Renal pelvis (tissue), 4 donors: ENCODE results near the gene NFU1. TPM values are rescaled to one million over a fixed set of nuclear protein-coding genes. Genes with fewer than 3 reads are reported as not detected.
A peak's percentile ranks its signal among the peaks of the same experiment; 100 is the strongest.

Experiments
- DNase-seq: peaks from one replicate; pipeline ENCODE4 v3.0.0-alpha.2; 2013
- polyA plus RNA-seq, 3 donors: library from polyadenylated mRNA; unstranded; fragments of 120-200 nt; gene quantifications; one replicate each; pipeline ENCODE4 v1.2.1, GENCODE V29; 2013; ENCODE audit not compliant: insufficient read length in 3 of 3

The NFU1 gene
- polyA plus RNA-seq, 3 donors, result 54.7 to 60.5 (median 58.8) TPM

DNA sequence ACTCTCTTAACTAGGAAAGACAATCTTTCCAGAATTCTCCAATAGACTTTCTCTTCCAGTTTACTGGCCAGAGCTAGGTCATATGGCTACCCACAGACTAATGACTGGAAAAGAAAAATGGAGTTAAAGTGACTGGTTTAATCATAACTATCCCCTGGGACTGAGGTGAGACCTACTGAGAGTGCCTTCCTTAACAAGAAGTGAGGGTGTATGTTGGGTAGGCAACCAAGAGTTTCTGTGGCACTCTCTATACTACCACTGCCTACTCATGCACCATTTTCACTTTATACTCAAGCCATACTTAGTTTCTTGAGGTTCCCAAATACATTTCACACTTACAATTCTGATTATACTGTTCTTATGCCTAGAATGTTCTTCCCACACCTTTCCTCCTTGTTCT lies 43.3 kb downstream of the NFU1 start:
- DNase-seq, result no peak

DNA sequence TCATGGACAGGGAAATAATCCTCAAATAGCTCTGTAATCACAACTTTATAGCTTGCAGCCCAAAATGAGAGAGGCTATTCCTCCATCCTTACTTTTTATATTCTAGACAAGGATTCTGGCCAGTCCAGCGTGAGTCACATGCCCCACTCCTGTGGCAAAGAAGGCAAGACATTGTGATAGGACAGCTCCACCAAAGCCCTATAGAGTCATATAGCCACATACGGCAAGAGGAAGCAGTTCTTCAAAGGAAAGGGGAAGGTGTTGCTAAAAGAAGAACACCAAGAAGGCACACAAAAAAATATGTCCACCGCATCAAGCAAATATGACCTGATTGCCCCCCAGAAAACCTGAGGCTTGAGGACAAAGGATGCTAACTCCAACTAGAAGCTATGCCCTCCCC lies 46.8 kb downstream of the NFU1 start:
- DNase-seq, result no peak

DNA sequence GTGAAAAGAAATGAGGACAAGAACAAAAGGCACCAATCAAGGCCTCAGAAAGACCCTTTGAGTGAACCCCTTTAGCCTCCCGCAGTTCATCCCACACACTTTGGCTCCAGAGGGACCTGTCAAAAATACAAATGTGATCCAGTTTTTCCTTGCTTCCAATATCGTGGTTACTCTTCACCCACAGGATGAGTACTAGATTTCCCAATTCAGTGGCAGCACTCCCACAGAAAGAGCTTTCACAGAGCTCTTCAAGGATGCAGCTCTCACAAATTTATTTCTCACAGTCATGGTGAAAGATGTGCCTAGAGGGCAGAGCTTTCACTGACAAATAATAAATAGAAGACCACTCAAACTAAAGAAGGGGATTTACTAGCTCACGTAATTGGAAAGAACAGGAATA lies 47.2 kb downstream of the NFU1 start:
- DNase-seq, result no peak

DNA sequence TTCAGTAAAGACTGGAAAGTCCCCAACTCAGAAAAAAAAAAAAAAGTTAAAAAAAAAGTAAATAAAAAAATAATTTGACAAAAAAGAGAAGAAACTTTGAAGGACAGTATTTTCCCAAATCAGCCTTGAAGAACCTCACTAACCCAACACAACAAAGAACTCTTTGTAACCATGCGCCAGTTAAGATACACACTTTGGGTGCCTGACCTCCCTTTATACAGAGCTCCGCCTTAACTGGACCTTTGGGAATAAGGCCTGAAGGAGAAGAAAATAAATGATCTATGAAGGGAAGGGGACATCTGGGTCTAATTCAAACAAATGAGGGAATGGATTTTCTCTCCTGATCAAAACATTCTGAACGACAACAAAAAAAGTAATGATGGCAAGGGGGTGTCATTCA lies 48.0 kb downstream of the NFU1 start:
- no peak for DNase-seq

DNA sequence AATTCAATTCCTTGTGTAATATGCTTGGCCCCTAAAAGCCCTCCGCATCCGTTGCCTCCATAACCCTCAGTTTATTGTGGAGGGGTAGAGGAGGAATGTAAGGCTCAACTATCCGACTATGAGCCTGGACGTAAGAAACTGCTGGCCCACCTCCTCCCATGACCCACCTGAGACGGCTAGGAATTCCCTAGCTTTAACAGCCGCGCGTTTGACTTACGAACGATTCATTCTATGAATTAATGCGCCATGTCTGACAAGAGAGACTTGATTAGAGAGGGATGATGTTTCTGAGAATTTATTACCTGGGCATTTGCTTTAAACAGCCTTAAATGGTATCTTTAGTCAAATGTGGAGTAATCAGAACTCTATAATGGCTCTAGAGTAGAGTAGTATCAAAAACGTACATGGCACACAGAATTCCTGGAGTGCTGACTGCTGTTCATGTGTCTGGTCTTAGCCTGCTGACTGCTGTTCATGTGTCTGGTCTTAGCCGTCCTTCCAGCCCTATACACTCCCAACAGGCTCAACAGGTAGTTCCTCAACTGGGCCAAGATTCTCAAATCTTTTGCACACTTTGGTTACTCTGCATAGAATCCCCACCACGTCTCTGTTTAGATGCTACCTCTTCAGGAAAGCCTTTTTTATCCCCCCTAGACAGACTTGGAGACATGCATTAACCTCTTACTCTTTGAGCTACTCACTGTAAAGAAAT lies 49.3 kb downstream of the NFU1 start:
- DNase-seq, result peak; percentile 38

DNA sequence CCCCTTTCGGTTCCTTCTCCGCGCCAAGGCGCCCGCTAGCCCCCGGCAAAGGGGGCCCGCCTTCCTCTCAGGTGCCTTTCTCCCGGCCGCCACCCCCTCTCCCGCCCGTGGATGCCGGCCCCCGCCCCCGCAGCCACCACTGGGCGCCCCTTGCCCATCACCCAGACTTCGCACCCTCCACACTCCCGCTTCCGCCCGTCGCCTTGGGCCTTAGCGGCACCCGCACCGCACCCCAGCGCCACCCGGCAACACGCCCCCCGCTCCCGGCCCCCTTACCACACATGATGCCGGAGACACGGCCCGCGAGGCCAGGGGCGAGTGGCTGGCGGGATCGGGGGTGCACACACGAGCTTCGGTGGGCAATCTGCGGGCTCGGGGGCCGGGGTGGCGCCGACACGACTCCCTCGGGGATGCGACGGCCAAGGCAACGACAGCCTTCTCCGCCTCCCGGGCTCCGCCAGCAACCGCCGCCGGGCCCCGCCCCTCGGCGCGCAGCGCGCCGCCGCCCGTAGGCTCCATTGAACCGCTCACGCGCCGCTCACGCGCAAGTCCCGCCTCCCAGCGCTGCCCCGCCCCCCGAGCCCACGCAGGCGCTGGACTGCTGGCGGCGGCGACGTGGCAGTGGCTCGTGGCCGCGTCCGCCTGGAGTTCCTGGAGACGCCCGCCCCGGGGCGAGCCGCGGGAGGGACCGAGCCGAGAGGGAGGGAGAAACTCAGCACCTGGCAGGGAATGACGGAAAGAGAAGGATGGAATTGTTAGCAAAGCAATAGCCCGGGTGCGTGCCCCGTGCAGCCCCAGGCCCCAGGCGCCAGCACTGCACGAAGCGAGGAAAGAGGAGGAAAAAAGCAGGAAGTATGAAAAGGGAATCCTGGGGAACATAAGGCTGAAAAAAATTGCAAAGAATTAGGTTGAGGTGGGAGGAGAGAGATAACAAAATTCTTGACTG lies 50.2 kb downstream of the NFU1 start, which contains the start of gene GFPT1:
TSS of gene GFPT1 (minus strand) at position 439 of the 946 bp plus-strand sequence. CDS start at position 283, 156 bp downstream.
- DNase-seq, result peak; percentile 94

DNA sequence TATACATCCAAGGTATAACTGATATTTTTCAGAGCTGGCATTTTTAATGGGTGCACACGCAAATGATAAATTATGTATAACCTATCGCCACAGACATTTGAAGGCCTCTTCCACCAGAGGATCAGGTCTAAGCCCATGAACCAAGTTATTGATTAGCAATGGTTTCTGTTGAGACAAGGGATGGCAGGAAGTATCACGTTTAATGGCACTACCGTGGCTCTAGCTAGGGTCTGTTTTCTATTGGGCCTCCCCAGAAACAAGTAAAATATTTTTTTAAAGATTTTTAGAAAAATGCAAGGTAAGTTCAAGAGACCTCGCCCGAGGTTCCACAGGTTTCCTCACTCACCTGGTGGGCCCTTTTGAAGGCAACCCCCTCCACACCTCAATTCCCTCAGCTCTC lies 50.9 kb downstream of the NFU1 start:
- no peak for DNase-seq

DNA sequence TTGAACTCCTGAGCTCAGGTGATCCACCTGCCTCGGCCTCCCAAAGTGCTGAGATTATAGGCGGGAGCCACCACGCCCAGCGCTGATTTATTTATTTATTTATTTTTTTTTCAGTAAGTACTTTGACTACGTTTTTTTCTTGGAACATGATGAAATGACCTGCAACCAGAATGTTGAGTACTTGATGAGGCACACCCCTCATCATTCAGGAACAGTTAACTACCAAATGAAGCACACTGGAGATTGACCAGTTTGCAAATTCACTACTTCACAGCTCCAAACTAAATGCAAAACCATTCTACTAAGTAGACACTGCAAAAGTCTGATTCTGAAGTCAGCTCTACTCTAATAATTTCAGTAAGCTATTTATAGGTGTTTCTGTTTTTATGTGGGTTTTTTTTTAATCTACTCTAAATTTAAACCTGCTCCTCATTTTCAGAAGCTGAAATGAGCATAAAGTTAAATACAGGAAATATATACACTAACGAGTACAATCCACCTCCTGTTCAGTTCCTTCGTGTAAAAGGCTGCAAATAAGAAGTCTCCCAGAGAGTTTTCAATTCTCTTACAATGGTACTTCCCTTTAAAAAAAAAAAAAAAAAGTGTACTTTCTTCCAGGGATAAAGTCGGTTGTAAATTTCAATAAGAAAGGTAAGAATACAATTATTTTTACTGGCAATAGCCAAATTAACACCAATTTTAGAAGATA lies 51.6 kb downstream of the NFU1 start:
- no peak for DNase-seq

DNA sequence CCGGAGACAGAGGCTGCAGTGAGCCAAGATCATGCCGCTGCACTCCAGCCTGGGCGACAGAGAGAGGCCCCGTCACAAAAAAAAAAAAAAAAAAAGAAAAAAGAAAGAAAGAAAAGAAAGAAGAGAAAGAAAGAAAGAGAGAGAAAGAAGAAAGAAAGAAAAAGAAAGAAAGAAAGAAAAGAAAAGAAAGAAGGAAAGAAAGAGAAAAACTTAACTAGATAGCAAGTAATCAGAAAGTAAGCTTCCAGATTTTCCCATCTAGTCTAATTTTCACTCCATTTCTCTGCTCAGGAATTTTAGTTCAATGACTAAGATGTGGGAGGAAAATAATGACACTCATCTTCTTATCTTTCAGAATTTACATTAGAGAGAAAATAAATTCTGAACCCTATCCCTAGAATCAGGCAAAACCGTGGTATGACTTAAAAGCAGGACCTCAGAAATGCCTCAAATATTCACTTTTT lies 52.6 kb downstream of the NFU1 start:
- DNase-seq, result no peak

DNA sequence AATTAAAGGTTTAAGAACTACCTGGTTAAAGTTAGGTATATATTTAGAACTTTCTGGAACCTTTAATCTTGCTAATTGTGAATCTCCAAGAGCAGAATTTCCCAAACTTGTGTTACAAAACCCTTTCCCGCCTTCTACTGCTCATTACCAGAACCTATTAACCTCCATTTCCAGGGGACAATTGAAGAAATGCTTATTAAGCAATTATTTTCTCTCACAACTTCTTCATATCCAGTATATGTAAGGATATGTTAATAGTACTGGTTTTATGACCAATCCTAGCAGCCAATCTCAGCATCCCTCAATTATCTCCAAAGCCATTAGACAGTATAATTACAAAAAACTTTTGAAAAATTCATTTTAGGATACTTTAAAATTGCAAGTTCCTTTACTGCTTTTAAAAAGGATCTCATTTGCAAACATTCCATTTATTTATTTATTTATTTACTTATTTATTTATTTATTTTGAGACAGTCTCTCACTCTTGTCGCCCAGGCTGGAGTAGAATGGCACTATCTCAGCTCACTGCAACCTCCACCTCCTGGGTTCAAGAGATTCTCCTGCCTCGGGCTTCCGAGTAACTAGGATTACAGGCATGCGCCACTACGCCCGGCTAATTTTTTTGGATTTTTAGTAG lies 53.9 kb downstream of the NFU1 start:
- DNase-seq, result no peak

DNA sequence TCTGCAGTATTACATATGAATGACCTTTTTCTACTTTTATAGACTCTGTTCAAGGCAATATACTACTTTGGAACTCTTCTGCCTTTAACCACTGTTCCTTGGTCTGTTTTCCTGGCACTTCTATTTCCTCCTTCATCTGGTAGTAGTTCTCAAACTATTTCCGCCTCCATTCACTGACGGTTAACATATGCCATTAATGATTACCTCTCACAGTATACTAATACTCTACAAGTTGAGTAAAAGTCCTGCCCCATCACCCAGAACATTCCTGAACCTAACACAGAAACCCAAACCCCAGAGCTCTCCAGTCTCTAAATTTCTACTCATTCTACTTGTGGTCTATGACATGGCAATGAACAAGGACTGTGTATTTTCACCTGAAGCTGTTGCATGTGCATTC lies 54.7 kb downstream of the NFU1 start:
- no peak for DNase-seq

DNA sequence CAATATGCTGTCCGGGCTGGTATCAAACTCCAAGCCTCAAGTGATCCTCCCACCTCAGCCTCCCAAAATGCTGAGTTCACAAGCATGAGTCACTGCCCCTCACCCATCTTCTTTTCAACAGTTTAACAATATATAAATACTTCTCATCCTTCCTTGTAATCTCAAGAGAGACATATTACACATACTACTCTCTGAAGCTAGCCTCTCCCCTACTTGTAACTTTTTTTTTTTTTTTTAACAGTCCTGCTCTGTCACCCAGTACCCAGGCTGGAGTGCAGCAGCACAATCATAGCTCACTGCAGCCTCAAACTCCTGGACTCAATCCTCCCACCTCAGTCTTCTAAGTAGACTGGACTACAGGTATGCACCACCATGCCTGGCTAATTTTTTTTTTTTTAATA lies 55.9 kb downstream of the NFU1 start:
- DNase-seq, result no peak

DNA sequence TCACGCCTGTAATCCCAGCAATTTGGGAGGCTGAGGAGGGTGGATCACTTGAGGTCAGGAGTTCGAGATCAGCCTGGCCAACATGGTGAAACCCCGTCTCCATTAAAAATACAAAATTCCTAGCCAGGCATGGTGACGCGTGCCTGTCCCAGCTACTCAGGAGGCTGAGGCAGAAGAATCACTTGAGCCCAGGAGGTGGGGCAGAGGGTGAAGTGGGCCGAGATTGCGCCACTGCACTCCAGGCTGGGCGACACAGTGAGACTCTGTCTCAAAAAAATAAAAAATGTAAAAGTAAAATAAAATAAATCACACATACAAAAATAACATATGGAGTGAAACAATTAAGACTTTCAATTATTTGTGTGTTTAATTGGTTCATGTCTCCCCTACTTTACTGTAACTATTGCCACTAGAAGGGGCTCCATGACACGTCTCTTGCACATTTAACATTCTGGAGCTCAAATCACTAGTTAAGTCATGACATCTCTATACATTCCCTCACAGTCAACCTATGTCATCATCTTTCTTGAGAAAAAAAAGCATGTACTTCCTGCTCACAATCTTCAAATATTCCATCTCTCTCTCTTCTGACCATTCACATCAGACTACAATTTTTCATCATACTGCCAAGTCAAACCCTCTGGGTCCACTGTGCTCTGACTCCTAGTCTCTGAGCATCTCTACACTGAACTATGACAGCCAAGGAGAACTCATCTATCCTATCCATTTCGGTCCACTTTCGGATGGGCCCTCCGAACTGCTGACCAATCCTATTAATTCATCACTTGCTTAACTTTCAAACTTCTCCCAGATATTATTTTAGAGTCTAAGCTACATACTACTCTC lies 56.9 kb downstream of the NFU1 start:
- DNase-seq, result no peak

DNA sequence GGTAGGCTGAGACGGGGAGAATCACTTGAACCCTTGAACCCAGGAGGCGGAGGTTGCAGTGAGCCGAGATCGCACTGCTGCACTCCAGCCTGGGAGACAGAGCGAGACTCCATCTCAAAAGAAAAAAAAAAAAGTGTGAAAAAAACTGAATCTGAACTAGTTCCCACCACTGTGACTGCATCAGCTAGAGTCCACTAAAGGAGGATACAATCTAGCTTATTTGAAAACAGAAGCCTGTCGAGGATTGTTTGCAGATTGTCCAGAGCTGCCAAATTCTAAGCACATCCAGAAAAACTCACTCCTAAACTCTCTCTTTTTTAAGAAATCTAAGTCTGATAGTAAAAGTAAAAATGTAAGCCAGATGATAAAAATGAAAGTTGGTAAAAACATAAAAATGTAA lies 60.8 kb downstream of the NFU1 start:
- no peak for DNase-seq

DNA sequence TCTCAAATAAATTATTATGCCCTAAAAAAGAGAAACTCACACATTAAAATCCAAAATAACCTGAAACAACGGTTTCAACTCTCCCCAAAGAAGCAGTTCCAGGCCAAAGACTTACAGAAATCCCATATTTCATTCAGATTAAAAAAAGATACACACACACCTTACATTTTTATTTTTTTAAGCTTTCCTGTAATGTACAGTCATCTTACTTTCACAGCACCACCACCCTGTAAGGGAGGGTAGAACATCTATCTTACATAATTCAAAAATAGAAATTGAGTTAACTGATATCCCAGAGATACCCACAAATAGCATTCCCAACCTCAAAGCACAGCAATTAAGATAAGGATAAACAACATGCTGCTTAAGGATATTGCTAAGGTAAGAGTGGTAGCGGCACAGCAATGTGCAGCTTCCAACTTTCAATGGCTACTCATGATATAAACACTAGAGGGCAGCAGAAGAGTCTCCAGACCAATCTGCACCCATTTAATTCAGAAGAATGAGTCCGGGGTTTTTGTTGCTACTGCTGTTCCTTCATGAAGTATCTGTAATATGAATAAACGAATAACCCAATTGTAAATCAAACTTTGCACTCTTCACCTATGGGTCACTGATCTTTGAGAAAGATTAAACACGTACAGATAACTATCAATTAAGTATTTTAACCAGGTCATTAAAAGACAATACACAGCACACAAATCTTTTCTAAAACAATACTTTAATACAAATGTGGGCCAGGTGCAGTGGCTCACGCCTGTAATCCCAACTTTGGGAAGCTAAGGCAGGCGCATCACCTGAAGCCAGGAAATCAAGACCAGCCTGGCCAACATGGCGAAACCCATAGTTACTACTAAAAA lies 61.5 kb downstream of the NFU1 start:
- DNase-seq, result no peak

DNA sequence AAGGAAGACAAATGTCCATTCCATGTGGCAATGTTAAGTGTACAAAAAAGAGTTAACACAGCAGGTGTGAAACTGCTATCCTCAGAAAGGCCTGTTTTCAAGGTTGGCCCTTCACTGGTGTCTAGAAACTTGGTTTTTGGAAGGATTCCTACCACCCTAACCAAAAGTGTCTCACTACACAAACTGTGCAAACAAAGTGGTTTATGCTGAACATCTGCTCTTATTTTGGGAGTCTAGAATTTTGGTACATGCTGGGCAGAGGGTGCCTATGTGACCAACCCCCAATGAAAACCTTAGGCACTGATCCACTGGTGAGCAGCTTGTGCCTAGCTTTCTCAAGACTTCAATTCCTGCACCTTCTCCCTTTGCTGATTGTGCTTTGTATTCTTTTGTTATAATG lies 64.5 kb downstream of the NFU1 start:
- DNase-seq, result no peak

DNA sequence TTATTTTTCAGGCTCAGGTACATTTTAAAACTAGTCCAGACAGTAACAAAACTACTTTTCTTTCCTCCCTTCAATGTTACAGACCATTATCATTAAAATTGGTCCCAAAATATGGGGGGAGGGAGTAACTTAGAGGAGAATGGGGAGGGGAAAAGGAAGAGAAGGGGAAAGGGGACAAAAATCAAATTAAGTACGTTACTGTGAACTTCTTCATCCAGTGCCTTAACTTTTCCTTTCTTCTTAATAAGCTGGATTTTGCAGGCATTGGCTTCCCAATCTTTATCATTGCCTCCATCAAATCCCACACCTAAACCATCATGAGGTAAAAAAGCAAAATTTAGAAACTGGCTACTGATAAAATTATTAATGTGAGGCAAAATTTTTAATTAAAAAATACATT lies 67.4 kb downstream of the NFU1 start:
- DNase-seq, result no peak

DNA sequence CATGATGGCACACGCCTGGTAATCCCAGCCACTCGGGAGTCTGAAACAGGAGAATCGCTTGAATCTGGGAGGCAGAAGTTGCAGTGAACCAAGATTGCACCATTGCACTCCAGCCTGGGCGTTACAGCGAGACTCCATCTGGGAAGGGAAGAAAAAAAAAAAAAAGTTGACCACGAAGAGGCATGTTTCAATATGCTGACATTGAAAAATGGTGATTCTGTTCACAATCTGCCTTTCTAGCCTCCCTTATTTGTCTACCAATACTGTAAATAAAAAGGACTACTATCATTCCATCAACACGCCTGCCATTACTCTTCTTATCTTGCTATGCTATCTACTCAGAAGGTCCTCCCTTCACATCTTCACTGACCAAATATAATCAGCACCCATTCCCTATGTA lies 68.6 kb downstream of the NFU1 start:
- no peak for DNase-seq

DNA sequence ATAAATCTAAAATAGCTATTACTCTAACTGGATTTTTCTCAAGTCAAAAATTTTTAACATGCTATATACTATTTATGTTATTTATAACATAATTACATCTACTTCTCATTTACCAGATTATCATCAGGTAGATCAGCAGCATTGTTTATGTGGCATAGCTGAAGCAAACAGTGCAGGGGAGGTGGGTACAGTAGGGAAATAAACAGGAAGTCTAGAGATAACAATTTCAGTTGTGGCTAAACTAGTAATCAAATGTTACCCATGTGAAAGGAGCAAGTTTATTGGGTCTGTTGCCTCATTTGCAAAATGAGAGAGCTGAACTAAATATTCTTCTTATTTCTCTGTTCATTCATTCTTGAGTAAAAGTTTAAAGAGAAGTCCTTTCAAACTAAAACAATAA lies 77.9 kb downstream of the NFU1 start:
- DNase-seq, result no peak

DNA sequence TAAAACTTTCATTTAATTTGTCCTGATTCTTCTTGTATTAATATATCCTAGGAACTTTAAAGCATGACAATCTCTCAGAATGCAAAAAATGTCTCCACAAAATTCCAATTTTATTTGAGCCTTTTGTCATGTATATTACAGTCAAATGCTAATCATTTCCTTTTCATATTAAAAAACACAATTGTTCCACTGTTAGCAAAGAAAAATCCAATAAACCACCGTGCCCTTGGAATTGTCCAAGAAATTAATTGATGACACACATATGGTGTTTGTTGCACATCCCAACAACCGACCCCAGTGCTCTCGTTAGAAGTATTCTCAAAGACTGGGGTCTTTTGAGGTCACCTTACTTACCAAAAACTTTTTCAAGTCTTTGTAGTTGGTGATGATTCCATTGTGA lies 78.3 kb downstream of the NFU1 start:
- DNase-seq, result no peak
